ENCODE data around the gene MAN1A2.
A peak's percentile ranks its signal among the peaks of the same experiment; 100 is the strongest.
"Not testable (repeated sequence)": the region's sequence is repeated elsewhere in the genome, so short reads cannot be mapped to it uniquely, and the experiment has no call there.

The MAN1A2 gene

DNA sequence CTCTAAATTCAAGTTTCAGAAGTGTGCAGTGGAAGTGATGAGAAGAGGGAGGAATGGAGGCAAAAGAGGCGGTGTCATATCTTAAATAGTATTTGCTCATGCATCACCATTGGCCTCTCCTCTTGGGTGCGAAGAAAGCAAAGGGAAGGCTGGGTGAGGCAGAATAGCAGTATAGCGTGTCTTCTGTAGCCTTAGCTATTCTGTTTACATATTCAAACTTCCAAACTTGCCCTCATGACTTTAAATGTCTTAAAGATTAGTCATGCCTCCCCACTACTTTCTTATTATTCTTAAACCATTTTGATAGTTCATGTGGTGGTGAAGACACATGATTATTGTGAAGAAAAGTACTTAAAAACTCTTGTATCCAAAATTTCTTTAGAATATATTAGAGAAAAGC lies 134.0 kb downstream of the MAN1A2 start:
- DNase-seq, result peak; percentile 75

- no peak for DNase-seq
Measured at GRCh38 chr1:117511273-117511672, 144.0 kb downstream of the MAN1A2 start.

DNA sequence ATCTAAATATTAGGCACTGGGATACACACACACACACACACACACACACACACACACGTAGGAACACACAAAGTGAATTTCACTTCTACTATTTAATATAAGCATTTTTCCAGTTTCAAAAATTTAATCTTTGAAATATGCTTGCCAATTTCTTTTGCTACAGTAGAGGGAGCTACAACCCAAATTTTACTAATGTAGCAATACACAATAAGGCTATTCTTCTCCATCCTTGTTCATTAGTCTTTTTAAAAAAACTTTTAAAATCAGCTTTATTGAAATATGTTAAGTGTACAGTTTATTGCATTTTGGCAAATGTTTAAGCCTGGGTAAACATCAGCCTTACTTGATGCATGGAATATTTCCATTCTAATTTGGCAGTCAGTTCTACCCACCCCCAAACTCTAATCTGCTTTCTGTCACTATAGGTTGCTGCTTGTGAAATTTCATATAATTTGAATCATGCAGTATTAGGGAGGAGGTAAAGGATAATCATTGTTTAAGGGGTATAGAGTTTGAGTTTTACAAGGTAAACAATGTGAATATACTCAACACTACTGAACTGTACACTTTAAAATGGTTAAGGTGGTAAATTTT lies 145.6 kb downstream of the MAN1A2 start:
- peak; percentile 24 for DNase-seq

DNA sequence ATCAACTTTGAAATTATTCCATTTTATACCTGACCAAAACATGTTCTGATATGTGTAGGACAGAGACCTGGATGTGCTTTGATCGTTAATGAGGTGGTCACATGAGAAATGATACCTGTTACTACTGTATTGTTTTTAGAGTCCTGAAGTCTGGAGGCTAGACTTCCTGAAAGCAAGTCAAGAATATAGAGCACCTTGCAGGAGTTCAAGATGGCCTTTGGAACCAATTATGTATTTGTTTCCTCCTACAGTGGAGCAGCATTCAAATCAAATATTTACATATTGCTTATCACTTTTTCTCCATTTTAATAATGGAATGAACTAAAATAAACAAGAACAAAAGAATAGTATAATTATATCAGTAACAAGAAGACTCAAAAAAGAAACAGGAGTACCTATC lies 155.9 kb downstream of the MAN1A2 start:
- no peak for DNase-seq

- DNase-seq, result no peak
Measured at GRCh38 chr1:117527074-117527473, 159.8 kb downstream of the MAN1A2 start.

GRCh38 chr1:117527566-117528102 lies 160.4 kb downstream of the MAN1A2 start:
- DNase-seq, result no peak

GRCh38 chr1:117529683-117530082 lies 162.4 kb downstream of the MAN1A2 start:
- DNase-seq, result no peak

GRCh38 chr1:117531222-117531621 lies 164.0 kb downstream of the MAN1A2 start:
- DNase-seq, result no peak

- peak; percentile 72 for DNase-seq
Measured at GRCh38 chr1:117534995-117535467, 167.8 kb downstream of the MAN1A2 start.

GRCh38 chr1:117535821-117536220 lies 168.6 kb downstream of the MAN1A2 start:
- DNase-seq, result no peak

GRCh38 chr1:117537291-117537920 lies 170.2 kb downstream of the MAN1A2 start:
- DNase-seq, result no peak

- DNase-seq, result no peak
Measured at GRCh38 chr1:117540532-117540931, 173.3 kb downstream of the MAN1A2 start.

DNA sequence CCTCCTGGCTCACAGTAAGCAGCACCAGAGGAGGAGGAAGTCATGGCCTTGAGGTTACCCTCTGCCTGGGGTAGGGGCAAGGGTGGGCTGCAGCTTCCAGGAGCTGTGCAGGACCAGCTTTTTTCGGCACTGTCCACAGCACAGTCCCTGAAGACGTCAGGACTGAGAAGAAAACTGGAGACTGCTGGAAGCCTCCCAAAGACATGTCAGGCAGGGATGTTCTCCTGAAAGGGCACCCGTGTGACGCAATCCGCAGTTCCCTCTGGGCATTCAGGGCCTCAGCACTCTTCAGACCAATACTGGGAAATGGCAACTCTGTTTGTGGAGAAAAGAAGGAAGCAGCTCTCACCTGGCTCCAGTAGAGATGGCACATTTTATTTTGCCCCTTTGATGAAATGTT lies 173.8 kb downstream of the MAN1A2 start:
- peak; percentile 23 for DNase-seq

- DNase-seq, result no peak
Measured at GRCh38 chr1:117541585-117541984, 174.3 kb downstream of the MAN1A2 start.

DNA sequence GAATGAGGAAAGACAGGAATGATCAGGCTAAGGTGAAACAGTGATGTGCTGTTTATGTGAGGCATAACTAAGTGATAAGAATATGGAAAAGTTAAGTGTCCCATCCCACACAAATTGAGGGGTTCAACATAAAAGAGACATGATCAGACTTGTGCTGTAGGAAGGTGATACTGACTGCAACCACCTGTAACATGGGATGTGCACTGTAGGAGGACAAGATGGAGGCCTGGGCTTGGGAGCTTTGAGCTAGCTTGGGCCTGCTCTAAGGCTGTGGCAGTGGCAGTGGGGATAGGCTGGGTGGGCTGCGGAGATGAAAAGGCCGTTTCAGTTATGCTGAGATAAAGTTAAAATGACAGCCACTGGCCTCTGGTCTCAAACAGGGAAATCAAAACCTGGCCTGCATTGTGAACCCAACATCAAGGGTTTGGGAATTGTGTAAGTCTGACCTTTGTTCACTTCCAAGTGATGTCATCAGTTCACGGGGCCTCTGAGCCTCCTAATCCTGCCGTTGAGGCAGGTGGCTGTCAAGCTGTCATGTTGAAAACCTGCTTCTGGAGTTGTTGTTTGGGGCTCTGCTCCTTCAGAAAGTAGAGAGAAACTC lies 177.4 kb downstream of the MAN1A2 start:
- DNase-seq, result no peak

DNA sequence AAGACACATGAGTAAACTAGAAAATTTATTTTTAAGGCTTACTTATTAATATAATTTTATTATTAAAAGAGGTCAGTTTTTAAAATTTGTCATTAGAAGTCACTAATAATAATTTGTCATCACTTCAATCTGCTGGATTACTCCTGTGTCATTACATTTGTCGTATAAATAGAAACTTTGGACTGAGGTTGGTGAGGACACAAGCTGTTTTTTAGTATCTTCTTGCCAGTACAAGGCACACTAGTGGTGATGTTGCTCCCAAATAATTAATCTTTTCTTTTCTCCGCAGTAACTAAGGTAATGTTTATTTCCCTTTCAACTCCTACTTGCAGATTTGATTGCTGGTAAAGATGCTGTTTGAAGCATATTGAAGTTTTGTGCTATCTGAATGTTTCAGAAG lies 179.2 kb downstream of the MAN1A2 start:
- DNase-seq, result no peak

DNA sequence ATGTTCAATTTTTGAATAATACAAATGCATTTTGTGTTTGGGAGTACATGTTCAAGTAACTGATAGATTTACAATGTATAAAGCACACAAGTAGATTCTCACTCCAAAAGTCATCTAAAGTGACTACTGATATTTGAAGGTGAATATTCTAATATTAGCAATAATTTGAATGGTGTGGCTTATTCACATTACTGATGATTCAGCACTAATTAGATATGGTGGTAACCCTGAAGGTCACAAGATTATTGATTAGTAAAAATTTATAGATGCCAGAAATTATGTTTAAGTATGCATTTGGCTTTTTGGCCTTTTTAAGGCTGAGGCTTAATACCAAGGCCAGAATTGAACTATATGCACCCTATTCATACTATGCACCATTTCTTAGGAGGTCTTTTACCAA lies 186.2 kb downstream of the MAN1A2 start:
- DNase-seq, result no peak

GRCh38 chr1:117555806-117556205 lies 188.6 kb downstream of the MAN1A2 start:
- DNase-seq, result no peak

GRCh38 chr1:117556341-117556740 lies 189.1 kb downstream of the MAN1A2 start:
- no peak for DNase-seq

DNA sequence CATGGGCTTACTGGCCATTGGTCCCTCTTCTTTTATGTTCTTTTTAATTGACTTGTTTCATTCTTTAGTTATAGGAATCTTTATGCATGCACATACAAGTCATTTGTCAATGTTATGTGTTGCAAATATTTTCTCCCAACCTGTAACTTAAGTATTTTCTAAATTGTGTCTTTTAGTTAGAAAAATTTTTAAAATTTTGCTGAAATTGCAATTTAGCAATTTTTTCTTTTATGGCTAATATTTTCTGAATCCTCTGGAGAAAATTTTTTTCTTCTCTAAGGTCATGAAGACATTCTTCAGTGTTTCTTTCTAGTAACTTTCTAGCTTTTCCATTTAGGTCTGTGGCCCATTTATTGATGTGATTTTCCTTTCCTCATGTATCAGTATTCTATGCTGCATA lies 189.7 kb downstream of the MAN1A2 start:
- DNase-seq, result no peak

GRCh38 chr1:117558451-117558850 lies 191.2 kb downstream of the MAN1A2 start:
- DNase-seq, result not testable (repeated sequence)

GRCh38 chr1:117559139-117559538 lies 191.9 kb downstream of the MAN1A2 start:
- DNase-seq, result no peak

GRCh38 chr1:117559985-117560384 lies 192.7 kb downstream of the MAN1A2 start:
- no peak for DNase-seq

DNA sequence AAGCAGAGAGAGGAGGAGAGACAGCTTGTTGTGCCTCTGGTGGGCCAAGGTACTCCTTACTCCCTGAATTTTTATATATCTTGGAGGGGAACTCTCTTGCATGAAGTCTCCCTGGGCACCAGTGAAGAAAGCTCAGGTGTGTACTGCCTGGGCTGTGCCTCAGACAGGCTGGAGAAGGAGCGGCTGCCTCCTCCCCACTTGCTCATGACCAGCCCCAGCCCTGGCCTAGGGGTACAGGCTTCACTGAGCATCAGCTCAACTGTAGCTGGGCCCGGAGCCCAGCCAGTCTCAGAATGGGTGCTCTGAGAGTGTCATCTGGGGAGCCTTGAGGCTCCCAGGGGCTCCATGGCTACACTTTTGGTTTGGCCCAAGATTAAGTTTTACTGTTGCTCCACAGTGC lies 193.8 kb downstream of the MAN1A2 start:
- DNase-seq, result no peak

Data from EL (cell line).